VCaP (cell line): ENCODE measurements around the gene ACVR1.
A peak's percentile ranks its signal among the peaks of the same experiment; 100 is the strongest.

Experiments used
- H3K27ac ChIP-seq: fragments of 450-650 bp; 2 replicates; pipeline ENCODE4 v1.5.1; 2017
- CTCF ChIP-seq: fragments of 450-650 bp; conservative IDR thresholded peaks from 2 replicates; pipeline ENCODE4 v1.5.1; 2017; ENCODE audit warnings: mild to moderate bottlenecking, moderate library complexity

Gene ACVR1

GRCh38 chr2:157876066-157876785 lies at the start of gene ACVR1:
ACVR1 (minus strand) TSS chr2:157876330; CDS start chr2:157799493, 76,837 bp downstream.
- peak within 1 kb of the TSS; percentile 90 for H3K27ac ChIP-seq

GRCh38 chr2:157925071-157925470 lies 48.9 kb upstream of the ACVR1 start:
- H3K27ac ChIP-seq: no peak overlapping the region
- TF ChIP-seq CTCF: no peak

More at GRCh38 chr2:157876066-157876785, at the start of gene ACVR1:
- TF ChIP-seq CTCF: peak; percentile 68

GRCh38 chr2:157923598-157924217 lies 47.6 kb upstream of the ACVR1 start:
- no peak overlapping the region for H3K27ac ChIP-seq
- TF ChIP-seq CTCF: no peak

DNA sequence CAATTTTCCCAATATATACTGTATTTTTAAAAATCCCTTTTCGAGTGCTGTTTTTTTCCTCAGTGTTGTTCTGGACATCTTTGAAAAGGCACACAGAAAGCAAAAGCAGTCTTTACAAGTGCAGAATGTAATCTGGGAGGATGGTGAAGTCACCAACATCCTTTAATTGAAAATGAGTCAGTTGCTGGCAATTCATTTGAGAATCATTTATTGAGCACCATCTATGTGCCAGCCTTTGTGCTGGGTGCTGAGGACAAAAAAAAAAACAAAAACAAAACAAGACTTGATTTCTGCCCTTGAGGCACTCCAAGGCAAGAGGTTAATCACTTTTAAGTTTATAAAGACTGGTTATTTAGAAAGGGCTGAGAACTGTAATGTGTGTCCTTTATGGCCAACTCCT lies 46.7 kb upstream of the ACVR1 start:
- H3K27ac ChIP-seq: no peak overlapping the region
- TF ChIP-seq CTCF: no peak

DNA sequence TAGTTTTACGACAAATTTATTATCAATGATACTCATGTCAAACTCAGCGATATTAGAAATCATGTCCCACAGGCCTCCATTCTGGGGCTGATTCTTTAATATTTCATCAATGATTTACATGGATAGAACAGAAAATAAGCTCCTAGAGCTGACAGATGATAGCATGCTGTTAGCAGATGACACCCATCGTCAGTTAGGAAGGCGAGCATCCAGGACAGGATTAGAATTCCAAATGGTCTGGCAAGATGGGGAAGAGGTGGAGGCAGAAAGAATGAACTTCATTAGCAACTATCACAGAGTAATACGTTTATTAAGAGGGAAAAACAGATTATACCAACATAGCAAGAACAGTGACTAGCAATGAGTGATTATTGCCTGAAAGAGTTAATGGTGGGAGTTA lies 46.2 kb upstream of the ACVR1 start:
- TF ChIP-seq CTCF: no peak
- H3K27ac ChIP-seq: no peak overlapping the region

DNA sequence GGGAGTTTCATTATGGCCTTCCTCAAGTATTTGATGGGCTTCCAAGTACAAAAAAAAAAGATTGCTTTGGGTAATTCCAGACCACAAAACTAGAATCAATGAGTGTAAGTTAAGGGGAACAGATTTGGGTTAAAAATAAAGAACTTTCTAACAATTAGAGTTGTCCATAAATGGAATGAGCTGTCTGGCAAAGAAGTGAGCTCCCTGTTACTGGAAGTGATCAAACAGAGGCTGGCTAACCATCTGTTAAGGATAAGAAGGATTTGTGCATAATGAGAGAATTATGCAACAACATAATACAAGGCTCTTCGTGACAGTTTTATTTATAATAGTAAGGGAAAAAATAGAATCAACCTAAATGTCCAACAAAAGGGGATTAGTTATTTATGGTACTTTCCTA lies 44.6 kb upstream of the ACVR1 start:
- TF ChIP-seq CTCF: no peak
- no peak overlapping the region for H3K27ac ChIP-seq

DNA sequence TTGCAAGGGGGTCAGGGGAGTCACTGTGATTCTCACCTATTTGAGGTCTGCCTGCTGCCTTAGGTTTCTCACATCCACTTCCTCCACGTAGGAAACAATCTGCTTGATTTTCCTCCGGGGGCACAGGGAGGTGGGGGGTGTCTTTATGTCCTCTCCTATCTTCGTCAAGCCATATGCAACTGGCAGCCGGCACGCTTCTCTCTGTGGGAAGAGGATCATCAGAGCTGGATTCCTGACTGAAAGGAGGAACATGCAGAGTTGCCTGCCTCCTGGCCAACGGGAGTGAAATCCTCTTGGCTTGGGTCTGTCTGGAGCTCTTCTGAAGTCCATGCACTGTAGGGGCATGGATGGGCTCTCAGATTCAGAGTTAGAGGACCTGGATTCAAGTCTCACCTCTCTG lies 43.1 kb upstream of the ACVR1 start:
- H3K27ac ChIP-seq: no peak overlapping the region
- TF ChIP-seq CTCF: no peak
